Fibroblast of lung (primary cell): ENCODE measurements around the gene CPZ. TPM values are rescaled to one million over a fixed set of nuclear protein-coding genes. Genes with fewer than 3 reads are reported as not detected.

Experiments
- DNase-seq, 2 donors: peaks; one replicate each; pipeline versions ENCODE4 v3.0.0 to v3.0.0-alpha.2; 2010; ENCODE audit warnings: low read depth in 2 of 2
- H2AFZ ChIP-seq: 2 replicates; pipeline ENCODE4 v1.5.1; 2012; ENCODE audit warnings: low read length, control low read depth, inconsistent platforms
- H3K27ac ChIP-seq: 2 replicates; pipeline ENCODE4 v1.5.1; 2011; ENCODE audit warnings: low read length, control low read depth; ENCODE audit not compliant: insufficient read depth
- H3K27me3 ChIP-seq: 2 replicates; pipeline ENCODE4 v1.5.1; 2011; ENCODE audit warnings: mild to moderate bottlenecking, low read length; ENCODE audit not compliant: control insufficient read depth, insufficient read depth
- H3K36me3 ChIP-seq: 2 replicates; pipeline ENCODE4 v1.5.1; 2011; ENCODE audit warnings: low read length; ENCODE audit not compliant: control insufficient read depth, insufficient read depth
- H3K4me1 ChIP-seq: 2 replicates; pipeline ENCODE4 v1.5.1; 2011; ENCODE audit warnings: low read length; ENCODE audit not compliant: control insufficient read depth, insufficient read depth; ENCODE audit errors: extremely low read depth
- H3K4me2 ChIP-seq: 2 replicates; pipeline ENCODE4 v1.5.1; 2011; ENCODE audit warnings: low read length, control low read depth; ENCODE audit not compliant: insufficient read depth; ENCODE audit errors: extremely low read depth
- H3K4me3 ChIP-seq, 4 experiments: fragments of 200-600 bp in 1 of 4; sonication (generic) in 1 of 4; replicated peaks in 1 of 4; 2 replicates each; pipeline ENCODE4 v1.5.1; 2011 to 2016; ENCODE audit warnings: low read length in 4 of 4, low read depth in 3 of 4, mild to moderate bottlenecking in 3 of 4, control low read depth in 2 of 4, inconsistent platforms in 1 of 4, mixed read lengths in 1 of 4; ENCODE audit not compliant: insufficient read depth in 1 of 4; ENCODE audit errors: control extremely low read depth in 1 of 4
- H3K79me2 ChIP-seq: 2 replicates; pipeline ENCODE4 v1.5.1; 2012; ENCODE audit warnings: mild to moderate bottlenecking, low read length, inconsistent platforms; ENCODE audit not compliant: control insufficient read depth, insufficient read depth
- H3K9ac ChIP-seq: 2 replicates; pipeline ENCODE4 v1.5.1; 2011; ENCODE audit warnings: mild to moderate bottlenecking, low read length, control low read depth; ENCODE audit not compliant: insufficient read depth
- H3K9me3 ChIP-seq: 2 replicates; pipeline ENCODE4 v1.5.1; 2012; ENCODE audit warnings: low read depth, low read length; ENCODE audit not compliant: control insufficient read depth, insufficient read depth
- H4K20me1 ChIP-seq: 2 replicates; pipeline ENCODE4 v1.5.1; 2011; ENCODE audit warnings: low read length; ENCODE audit not compliant: control insufficient read depth, insufficient read depth; ENCODE audit errors: extremely low read depth
- EZH2 ChIP-seq: IDR thresholded peaks from 2 replicates; pipeline ENCODE4 v1.5.1; 2012; ENCODE audit warnings: low read length, control low read depth, mild to moderate bottlenecking; ENCODE audit errors: missing control alignments
- polyA plus RNA-seq, 2 donors: library from polyadenylated mRNA; depleted of rRNA in 1 of 2; stranded (reverse) in 1 of 2; unstranded in 1 of 2; fragments of >200 nt; gene quantifications; 2 replicates each; pipeline ENCODE4 v1.2.1, GENCODE V29; 2011 to 2012; ENCODE audit warnings: missing spikeins in 1 of 2
- total RNA-seq: library from RNA; depleted of rRNA; stranded (reverse); fragments of >200 nt; gene quantifications from 2 replicates; pipeline ENCODE4 v1.2.1, GENCODE V29; 2014
- TF ChIP-seq, protein P1 (sequence below), 2 donors: IDR thresholded peaks in 1 of 2; conservative IDR thresholded peaks in 1 of 2; 1 replicate in 1 of 2; 2 replicates in 1 of 2; pipeline ENCODE4 v1.5.1; 2011 to 2012; ENCODE audit warnings: low read length in 2 of 2, control low read depth in 1 of 2, inconsistent platforms in 1 of 2, low read depth in 1 of 2, mild to moderate bottlenecking in 1 of 2

The CPZ gene
- total and polyA plus RNA-seq, 2 donors (not counting 1 experiment from before 2014, with no cell fraction given): 7.1 to 24.4 TPM

DNA sequence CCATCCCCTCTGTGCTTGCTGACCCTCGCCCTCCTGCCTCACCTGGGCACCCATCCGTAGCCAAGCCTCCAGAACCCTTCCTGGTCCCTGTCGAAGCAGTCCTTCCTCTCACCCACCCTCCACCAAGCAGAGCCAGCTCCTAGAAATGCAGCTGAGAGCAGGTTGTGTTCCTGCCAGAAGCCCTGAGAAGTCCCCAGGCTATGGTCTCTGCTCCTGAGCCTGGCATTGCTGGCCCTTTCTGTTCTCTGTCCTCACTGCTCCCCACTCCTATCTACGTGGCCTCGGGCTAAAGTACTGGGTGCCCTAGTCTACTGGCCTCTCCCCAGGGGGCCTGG, 2.1 kb upstream of the CPZ start:
- H3K4me1 ChIP-seq: peaks cover 3% of the 10 kb centered on the region
- TF ChIP-seq EZH2: no peak
- TF ChIP-seq, protein P1, sequence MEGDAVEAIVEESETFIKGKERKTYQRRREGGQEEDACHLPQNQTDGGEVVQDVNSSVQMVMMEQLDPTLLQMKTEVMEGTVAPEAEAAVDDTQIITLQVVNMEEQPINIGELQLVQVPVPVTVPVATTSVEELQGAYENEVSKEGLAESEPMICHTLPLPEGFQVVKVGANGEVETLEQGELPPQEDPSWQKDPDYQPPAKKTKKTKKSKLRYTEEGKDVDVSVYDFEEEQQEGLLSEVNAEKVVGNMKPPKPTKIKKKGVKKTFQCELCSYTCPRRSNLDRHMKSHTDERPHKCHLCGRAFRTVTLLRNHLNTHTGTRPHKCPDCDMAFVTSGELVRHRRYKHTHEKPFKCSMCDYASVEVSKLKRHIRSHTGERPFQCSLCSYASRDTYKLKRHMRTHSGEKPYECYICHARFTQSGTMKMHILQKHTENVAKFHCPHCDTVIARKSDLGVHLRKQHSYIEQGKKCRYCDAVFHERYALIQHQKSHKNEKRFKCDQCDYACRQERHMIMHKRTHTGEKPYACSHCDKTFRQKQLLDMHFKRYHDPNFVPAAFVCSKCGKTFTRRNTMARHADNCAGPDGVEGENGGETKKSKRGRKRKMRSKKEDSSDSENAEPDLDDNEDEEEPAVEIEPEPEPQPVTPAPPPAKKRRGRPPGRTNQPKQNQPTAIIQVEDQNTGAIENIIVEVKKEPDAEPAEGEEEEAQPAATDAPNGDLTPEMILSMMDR (conservative IDR thresholded peaks at IDR 0.05 in 1 of 2, IDR thresholded peaks at IDR 0.05 in 1 of 2; ENCODE audit: low read depth in 1 of 2, low read length in 2 of 2): no peak

DNA sequence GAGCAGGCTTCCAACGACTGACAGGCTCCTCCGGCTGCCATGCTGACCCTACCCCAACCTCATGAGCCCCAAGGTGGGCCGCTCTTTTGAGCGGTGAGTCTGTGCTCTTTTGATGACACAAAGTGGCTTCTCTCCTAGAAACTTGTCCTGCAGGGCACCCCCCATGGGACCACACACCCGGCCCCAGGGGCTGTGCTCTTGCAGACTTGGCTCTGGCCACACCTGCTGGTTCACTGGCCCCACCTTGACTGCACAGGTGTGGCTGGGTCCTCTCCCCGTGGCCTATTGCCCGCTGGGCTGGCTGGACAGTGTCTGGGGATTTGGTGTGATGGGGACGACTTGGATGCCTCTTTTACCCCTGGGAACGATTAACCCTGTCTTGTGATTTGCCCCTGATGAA, 1.5 kb upstream of the CPZ start:
- no peaks in the 10 kb centered on the region for H3K79me2 ChIP-seq
- no peak for TF ChIP-seq EZH2
- no peaks in the 10 kb centered on the region for H3K36me3 ChIP-seq
- no peak overlapping the region for H2AFZ ChIP-seq
- no peak overlapping the region for H3K4me2 ChIP-seq
- H3K9me3 ChIP-seq: no peaks in the 10 kb centered on the region
- H3K4me3 ChIP-seq: no peak overlapping the region
- H4K20me1 ChIP-seq: no peaks in the 10 kb centered on the region
- peaks cover 3% of the 10 kb centered on the region for H3K4me1 ChIP-seq
- no peak overlapping the region for H3K27ac ChIP-seq
- no peak overlapping the region for H3K9ac ChIP-seq
- no peak for DNase-seq
- H3K27me3 ChIP-seq: peaks cover 18% of the 10 kb centered on the region

More for the DNA sequence above, 2.1 kb upstream of the CPZ start:
- Histone ChIP-seq H3K27ac (no peak overlapping the region), H3K9ac (no peak overlapping the region), H3K4me3 (no peak overlapping the region), H4K20me1 (no peaks in the 10 kb centered on the region), H3K4me2 (no peak overlapping the region), H2AFZ (no peak overlapping the region), H3K27me3 (peaks cover 18% of the 10 kb centered on the region), H3K36me3 (no peaks in the 10 kb centered on the region), H3K79me2 (no peaks in the 10 kb centered on the region), H3K9me3 (no peaks in the 10 kb centered on the region)
- no peak for DNase-seq

DNA sequence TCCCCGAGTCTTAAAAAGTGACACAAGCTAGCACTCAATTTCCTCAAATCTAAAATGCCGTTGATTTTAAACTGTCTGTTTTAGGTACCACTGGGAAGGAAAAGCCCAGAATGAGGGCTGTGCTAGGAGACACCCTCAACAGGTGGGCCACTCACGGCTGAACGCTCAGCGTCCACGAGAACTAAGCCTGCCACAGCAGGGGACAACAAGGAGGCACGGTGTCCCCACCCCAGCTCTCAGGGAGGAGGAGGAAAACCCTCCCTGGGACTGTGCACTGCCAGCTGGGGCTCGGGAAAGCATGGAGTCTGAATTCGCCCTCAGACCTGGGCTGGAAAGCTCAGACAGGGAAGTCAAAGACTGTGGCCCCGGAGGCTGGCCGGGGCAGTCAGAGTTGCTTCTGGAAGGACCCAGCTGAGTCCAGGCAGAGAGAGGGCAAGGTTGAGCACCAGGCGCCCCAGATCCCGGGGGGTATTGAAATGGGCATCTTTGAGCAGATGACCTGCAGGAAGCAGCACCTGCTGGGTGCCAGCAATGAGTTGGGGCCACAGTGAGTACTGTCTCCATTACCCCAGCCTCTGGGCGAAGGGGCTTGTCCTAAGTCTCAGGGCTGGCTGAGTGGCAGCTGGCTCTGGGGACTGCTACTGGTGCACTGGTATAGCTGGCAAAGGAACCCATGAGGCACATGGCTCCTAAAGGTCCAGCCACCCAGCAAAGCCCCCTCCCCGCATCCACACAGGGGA, 769 bp upstream of the CPZ start:
- Histone ChIP-seq H3K27me3 (peaks cover 18% of the 10 kb centered on the region), H3K4me1 (peaks cover 3% of the 10 kb centered on the region), H3K9ac (no peak overlapping the region), H3K27ac (no peak overlapping the region), H3K36me3 (no peaks in the 10 kb centered on the region), H3K4me3 (peak overlapping the region in 1 of 4 experiments; percentile 63), H2AFZ (no peak overlapping the region), H3K9me3 (no peaks in the 10 kb centered on the region), H4K20me1 (no peaks in the 10 kb centered on the region), H3K4me2 (no peak overlapping the region), H3K79me2 (no peaks in the 10 kb centered on the region)
- no peak for TF ChIP-seq EZH2
- TF ChIP-seq, protein P1 (conservative IDR thresholded peaks at IDR 0.05 in 1 of 2, IDR thresholded peaks at IDR 0.05 in 1 of 2; ENCODE audit: low read depth in 1 of 2, low read length in 2 of 2): no peak
- no peak for DNase-seq
